Heart left ventricle (tissue), 13 donors: ENCODE results near the gene KATNAL1.

Source experiments
- POLR2A ChIP-seq, 2 donors: fragments of 450-650 bp; IDR thresholded peaks; one replicate each; pipeline ENCODE4 v1.6.1; 2017; ENCODE audit warnings: antibody characterized with exemption in 2 of 2, mild to moderate bottlenecking in 2 of 2, moderate library complexity in 2 of 2
- TF ChIP-seq, protein P1 (sequence below), 12 donors: fragments of 200-600 bp; sonication (generic) in 4 of 12; IDR thresholded peaks; one replicate each; pipeline versions ENCODE4 v1.5.0 to v1.8.0; 2018 to 2022; ENCODE audit warnings: antibody characterized with exemption in 12 of 12, mild to moderate bottlenecking in 5 of 12
- donor health status: ischemic (EF 13 %, LVEDD 7.1; RV severe dilation, severe dysfunction).
- donor health status: DM: no; HTN: yes; CAD: no.
- donor health status: DM: no; HTN: no; CAD: no.
- donor health status: ischemic (EF 25% LVEDD 6.9; RV normal size, moderate dysfunction).
- donor health status: ischemic (EF 25% LVEDD 5.7; RV mildly dilated, moderate dysfunction).
- donor health status: ischemic (EF 35%, LVEDD 5.7; RV mildly dilated, moderate dysfunction).
- donor health status: nonischemic (EF 11% LVEDD 7.7; RV severe dilation, severe dysfunction).
- donor health status: DM: yes; HTN: yes; CAD: no.
- donor health status: PGD.
- donor health status: ischemic (EF 29% LVEDD 5.4; RV normal size, mild dysfunction).
- donor health status: nonischemic (EF 23%, LVEDD 6.1; RV moderate dilation, normal function).

DNA sequence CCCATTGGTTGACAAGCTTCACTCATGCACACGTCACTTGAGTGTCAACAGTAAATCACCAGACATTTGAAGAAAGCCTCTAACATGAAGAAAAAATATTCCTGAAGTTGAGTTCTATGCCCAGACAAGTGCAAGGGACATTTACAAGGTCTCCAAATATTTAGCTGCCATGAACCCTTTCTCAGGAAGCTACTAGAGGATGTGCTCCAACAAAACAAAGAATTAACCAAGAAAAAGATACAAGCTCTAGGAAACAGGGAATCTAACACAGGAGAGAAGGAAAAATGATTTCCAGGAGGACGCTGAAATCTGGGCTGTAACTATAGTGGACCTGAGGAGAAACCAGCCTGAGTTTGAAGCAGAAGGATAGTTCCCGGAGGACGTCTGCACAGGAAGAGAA lies 45.7 kb upstream of the KATNAL1 start:
- TF ChIP-seq, protein P1, sequence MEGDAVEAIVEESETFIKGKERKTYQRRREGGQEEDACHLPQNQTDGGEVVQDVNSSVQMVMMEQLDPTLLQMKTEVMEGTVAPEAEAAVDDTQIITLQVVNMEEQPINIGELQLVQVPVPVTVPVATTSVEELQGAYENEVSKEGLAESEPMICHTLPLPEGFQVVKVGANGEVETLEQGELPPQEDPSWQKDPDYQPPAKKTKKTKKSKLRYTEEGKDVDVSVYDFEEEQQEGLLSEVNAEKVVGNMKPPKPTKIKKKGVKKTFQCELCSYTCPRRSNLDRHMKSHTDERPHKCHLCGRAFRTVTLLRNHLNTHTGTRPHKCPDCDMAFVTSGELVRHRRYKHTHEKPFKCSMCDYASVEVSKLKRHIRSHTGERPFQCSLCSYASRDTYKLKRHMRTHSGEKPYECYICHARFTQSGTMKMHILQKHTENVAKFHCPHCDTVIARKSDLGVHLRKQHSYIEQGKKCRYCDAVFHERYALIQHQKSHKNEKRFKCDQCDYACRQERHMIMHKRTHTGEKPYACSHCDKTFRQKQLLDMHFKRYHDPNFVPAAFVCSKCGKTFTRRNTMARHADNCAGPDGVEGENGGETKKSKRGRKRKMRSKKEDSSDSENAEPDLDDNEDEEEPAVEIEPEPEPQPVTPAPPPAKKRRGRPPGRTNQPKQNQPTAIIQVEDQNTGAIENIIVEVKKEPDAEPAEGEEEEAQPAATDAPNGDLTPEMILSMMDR (IDR thresholded peaks at IDR 0.05) = no peak
- TF ChIP-seq POLR2A (IDR thresholded peaks at IDR 0.05) = no peak
